Measurements from ENCODE around the gene CITED1.

CITED1 gene

GRCh38 chrX:72308566-72309296 is 3.0 kb upstream of the CITED1 start:
- DNase-seq, result peak; percentile 88

- DNase-seq, result no peak
Measured at GRCh38 chrX:72308209-72308565, 2.5 kb upstream of the CITED1 start.

GRCh38 chrX:72307646-72308051 is 1.9 kb upstream of the CITED1 start:
- no peak for DNase-seq

GRCh38 chrX:72306851-72307645 is 1.3 kb upstream of the CITED1 start:
- DNase-seq, result peak; percentile 77

GRCh38 chrX:72306085-72306801 is 529 bp upstream of the CITED1 start:
- DNase-seq, result peak; percentile 30

GRCh38 chrX:72304877-72305276 is 837 bp downstream of the CITED1 start:
- peak; percentile 34 for DNase-seq

- no peak for DNase-seq
Measured at GRCh38 chrX:72301781-72302180, 3.9 kb downstream of the CITED1 start.

- DNase-seq, result no peak
Measured at GRCh38 chrX:72299891-72300630, 5.7 kb downstream of the CITED1 start.

- DNase-seq, result no peak
Measured at GRCh38 chrX:72297953-72298730, 7.6 kb downstream of the CITED1 start.

GRCh38 chrX:72296991-72297390 is 8.7 kb downstream of the CITED1 start:
- no peak for DNase-seq

- no peak for DNase-seq
Measured at GRCh38 chrX:72295745-72296144, 10.0 kb downstream of the CITED1 start.

- DNase-seq, result no peak
Measured at GRCh38 chrX:72294497-72294896, 11.2 kb downstream of the CITED1 start.

GRCh38 chrX:72282302-72282701 is 23.4 kb downstream of the CITED1 start:
- DNase-seq, result no peak

GRCh38 chrX:72280321-72280845 is 25.3 kb downstream of the CITED1 start:
- DNase-seq, result no peak

GRCh38 chrX:72276478-72276953 is 29.2 kb downstream of the CITED1 start:
- DNase-seq, result no peak

- DNase-seq, result no peak
Measured at GRCh38 chrX:72274526-72274925, 31.2 kb downstream of the CITED1 start.

- DNase-seq, result no peak
Measured at GRCh38 chrX:72273718-72274117, 32.0 kb downstream of the CITED1 start.

- no peak for DNase-seq
Measured at GRCh38 chrX:72272868-72273267, 32.8 kb downstream of the CITED1 start.

- DNase-seq, result no peak
Measured at GRCh38 chrX:72271812-72272211, 33.9 kb downstream of the CITED1 start.

- DNase-seq, result no peak
Measured at GRCh38 chrX:72271091-72271788, 34.5 kb downstream of the CITED1 start.

- no peak for DNase-seq
Measured at GRCh38 chrX:72270316-72270866, 35.3 kb downstream of the CITED1 start.

All from right hindlimb (tissue), 1 donor.